GM19452 (cell line): ENCODE measurements around the gene EPHA7.

ENCODE experiments used
- ATAC-seq: cut with Tn5 transposase; IDR thresholded peaks from one replicate; pipeline ENCODE4 v1.9.1; 2021; ENCODE audit not compliant: unreplicated experiment

The EPHA7 gene

GRCh38 chr6:93252930-93253329, 166.4 kb downstream of the EPHA7 start:
- ATAC-seq = no peak

DNA sequence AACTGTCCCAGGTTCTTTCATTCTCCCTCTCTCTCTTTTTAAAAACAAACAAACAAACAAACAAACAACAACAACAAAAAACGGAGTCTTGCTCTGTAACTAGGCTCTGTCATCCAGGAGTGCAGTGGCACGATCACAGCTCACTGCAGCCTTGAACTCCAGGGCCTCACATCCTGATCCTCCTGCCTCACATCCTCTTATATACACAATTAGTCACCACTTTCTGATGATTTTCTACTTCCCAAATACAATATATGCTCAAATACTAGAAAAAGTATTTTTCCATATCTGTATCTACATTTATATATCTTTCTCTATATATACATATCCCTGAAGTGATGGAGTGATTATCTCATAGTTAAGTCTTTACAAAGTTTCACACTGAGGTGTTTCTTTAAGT, 170.7 kb downstream of the EPHA7 start:
- ATAC-seq = no peak

DNA sequence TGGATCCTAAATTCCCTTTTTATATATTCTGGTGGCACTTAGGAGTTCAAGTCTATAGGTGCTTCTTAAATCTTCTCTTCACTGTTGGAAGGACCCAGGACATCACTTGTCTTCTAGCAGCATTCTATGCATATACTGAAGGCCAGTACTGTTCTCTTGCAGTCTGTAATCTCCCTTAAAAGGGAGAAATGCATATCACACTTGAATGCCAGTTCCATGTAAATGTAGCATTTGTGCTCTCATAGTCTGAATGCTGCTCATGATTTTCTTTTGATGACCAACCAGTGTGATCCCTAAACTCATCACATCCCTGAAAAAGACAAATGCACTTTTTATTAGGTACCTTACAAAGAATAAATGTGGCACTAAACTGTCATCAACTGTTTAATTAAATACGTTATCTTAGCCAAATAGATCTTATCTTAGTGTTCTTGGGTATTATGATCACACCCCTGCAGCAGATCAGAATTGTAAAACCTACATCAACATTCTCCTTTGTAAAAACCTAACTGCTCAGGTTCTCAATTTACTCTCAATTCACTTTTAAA, 176.1 kb downstream of the EPHA7 start:
- ATAC-seq = no peak

GRCh38 chr6:93242049-93242448, 177.3 kb downstream of the EPHA7 start:
- no peak for ATAC-seq

DNA sequence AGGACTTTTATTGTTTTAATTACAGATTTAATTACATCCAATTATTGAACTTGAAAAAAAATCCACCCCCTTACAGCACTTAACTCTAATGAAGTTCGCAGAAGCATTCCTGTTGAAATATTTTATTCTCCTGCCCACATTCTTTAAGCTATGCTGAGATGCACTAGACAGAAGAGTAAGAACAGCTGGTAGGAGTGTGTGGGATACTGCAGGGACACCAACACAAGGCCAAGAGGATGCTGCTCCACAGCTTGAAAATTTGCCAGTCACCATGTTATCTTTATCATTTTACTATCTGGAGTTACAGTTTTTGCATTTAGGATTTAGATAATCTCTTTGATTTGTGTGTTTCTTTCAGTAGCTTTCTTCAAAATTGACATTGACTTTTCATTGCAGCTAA, 180.7 kb downstream of the EPHA7 start:
- ATAC-seq = no peak

DNA sequence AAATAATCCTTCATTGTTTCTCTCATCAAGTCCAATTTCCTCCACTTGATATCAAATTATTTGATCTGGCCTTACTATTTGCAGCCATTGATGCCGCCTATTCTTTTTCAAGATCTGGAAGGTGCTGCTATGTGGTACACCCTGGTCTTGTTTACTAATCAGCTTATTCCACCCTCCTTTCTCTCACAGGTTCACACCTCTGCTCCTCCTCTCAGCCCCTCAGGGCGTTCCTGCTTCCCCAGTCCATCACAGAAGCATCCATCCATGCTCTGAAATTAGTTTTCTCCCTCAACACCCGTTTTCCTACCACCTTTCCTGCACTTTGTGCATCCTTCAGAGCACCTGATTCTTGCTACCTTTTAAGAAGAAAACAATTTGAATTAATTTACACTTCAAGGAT, 183.6 kb downstream of the EPHA7 start:
- ATAC-seq = no peak

- ATAC-seq = no peak
These were observed 192.5 kb downstream of the EPHA7 start for GRCh38 chr6:93226822-93227221.

- ATAC-seq = no peak
These were observed 197.1 kb downstream of the EPHA7 start for GRCh38 chr6:93222071-93222851.

- ATAC-seq = no peak
These were observed 199.9 kb downstream of the EPHA7 start for GRCh38 chr6:93219447-93219846.

- ATAC-seq = no peak
These were observed 201.3 kb downstream of the EPHA7 start for GRCh38 chr6:93218096-93218495.

DNA sequence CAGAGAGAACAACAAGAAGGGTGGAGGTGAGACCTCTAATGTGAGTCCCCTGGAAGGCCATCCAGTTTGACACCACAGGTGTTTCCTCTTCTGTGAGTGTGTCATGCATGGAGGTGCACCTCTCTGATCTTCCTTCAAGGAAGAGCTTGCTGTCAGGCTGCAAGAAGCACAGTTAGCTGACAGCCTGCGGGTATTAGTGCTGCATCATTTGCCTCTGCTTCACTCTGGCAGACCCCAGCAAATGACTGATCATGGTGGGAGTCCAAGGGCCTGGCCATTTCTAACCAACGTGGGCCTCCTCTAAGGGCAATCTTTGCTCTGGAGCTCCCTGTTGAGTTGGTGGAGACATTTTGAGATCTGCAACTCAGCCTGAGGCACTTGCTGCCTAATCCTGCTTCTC, 206.3 kb downstream of the EPHA7 start:
- no peak for ATAC-seq

GRCh38 chr6:93210908-93211307, 208.5 kb downstream of the EPHA7 start:
- ATAC-seq = no peak

DNA sequence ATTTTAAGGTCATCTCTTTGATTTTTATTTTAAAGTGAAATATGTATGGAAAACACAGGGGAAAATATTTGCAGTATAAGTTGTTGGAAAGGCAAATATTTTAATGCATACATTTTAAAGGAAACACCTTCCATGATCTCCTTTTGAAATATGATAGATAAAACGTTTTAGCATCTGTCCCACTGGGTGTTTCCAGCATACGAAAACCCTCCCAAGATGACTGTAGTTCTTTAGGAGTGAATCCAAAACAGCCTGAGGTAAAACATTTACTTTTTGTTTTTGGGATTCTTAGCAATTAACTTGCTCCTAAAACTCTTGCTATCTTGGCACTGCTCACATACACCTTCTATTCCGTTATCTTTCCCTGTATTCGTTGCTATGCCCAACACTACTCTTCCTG, 210.0 kb downstream of the EPHA7 start:
- ATAC-seq = no peak

DNA sequence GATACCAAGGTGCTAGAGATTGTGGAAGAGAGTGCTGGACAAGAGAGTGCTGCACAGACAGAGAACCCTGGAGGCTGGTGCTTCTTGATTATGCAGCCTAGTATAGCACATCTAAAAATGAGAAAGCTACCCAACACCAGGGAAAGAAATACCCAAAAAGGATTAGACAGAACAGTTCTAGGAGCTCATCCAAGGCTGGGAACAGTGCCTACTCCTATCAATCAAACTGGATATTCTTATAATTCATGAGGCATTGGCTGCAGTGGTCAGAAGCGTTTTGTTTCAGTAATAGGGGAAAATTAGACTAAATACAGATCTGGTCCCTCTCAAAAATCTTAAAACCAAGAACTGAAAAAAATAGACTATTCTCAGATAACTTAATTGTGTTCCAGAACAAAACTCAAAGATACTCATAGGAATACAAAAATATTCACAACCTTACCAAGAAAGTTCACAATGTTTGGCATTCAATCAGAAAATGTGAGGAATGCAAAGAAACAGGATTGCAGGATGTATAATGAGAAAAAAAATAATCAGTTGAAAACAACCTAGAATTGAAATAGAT, 222.9 kb downstream of the EPHA7 start:
- ATAC-seq = no peak

- no peak for ATAC-seq
These were observed 224.9 kb downstream of the EPHA7 start for GRCh38 chr6:93194480-93194879.

GRCh38 chr6:93193868-93194267, 225.5 kb downstream of the EPHA7 start:
- ATAC-seq = no peak
